ENCODE results near the gene PCBD2. TPM values are rescaled to one million over a fixed set of nuclear protein-coding genes. Genes with fewer than 3 reads are reported as not detected.

Gene PCBD2
- total and polyA plus RNA-seq, 2 of the 4 experiments (the other 2 are of a cell fraction): 2.2 to 2.7 TPM

DNA sequence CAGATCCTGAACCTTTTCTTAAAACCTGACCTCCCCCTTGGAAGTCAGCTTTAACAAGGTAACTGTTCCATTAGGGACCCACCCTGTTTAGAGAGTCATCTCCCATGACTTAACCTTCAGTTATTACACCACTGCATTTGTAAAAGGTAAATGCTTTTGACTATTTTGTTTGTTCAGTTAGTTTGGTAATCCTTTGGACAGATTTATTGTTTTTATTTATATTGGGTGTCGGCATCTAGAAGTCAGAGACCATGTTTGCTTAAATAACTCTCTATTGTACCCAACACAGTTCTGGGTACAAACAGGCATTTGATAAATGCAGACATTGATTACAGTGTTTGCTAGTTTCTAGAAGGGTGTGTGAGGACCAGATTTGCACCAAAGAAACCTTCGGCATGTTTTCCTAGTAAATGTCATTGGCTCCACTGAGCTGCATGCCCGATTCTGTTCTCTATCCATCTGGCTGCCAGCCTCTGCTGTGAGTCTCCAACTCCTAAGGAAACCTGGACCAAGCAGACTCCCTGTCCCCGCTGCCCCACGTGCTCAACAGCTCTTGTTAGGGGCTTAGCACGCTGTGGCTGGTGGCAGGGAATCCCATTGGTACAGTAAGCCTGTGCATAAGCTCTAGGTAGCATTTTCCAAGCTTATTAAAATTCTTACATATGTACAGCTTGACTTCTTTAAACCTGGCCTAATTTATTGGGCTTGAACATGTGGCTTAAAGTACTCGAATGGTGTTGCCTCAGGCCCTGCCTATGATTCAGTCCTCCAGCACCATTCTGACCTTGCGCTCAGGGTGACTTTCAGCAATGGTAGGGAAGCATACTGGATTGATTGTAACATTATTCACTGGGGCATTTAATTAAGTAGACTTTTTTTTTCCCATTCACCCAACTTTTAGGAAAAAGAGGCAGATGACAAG is 6.6 kb downstream of the PCBD2 start:
- DNase-seq: no peak
- Histone ChIP-seq H4K91ac (ENCODE audit: insufficient read depth, low read depth, low read length) (no peak overlapping the region), H4K8ac (ENCODE audit: low read depth in 2 of 2, low read length in 2 of 2) (no peak overlapping the region), H3K27me3 (ENCODE audit: control insufficient read depth, insufficient read depth, low read length) (no peaks in the 10 kb centered on the region), H3K79me1 (ENCODE audit: low read depth in 1 of 2, low read length in 2 of 2) (peaks cover 3 to 16% of the 10 kb centered on the region in 2 experiments), H3K4me3 (ENCODE audit: insufficient read depth, low read depth, low read length) (no peak overlapping the region), H2AK5ac (ENCODE audit: low read depth, low read length) (no peak overlapping the region), H2BK20ac (ENCODE audit: low read depth, low read length) (no peak overlapping the region), H3K4me1 (ENCODE audit: control insufficient read depth, insufficient read depth, low read length) (no peaks in the 10 kb centered on the region), H2AFZ (replicated peaks; ENCODE audit: low read length, poor library complexity) (no peak overlapping the region), H3K14ac (replicated peaks; ENCODE audit: low read depth, low read length) (no peak overlapping the region), H3K56ac (ENCODE audit: extremely low read depth, insufficient read depth, low read length) (no peak overlapping the region), H3K9ac (ENCODE audit: low read depth, low read length) (no peak overlapping the region), H3K27ac (ENCODE audit: insufficient read depth, low read length) (no peak overlapping the region), H2BK15ac (ENCODE audit: low read depth, low read length) (no peak overlapping the region), H2AK9ac (replicated peaks; ENCODE audit: low read depth, low read length, poor library complexity) (no peak overlapping the region), H3K9me3 (ENCODE audit: control insufficient read depth, insufficient read depth, low read length) (no peaks in the 10 kb centered on the region), H4K5ac (ENCODE audit: low read depth, low read length) (no peak overlapping the region), H2BK5ac (ENCODE audit: low read depth, low read length, poor library complexity, severe bottlenecking) (no peak overlapping the region), H3K36me3 (ENCODE audit: control insufficient read depth, insufficient read depth, low read length) (peaks cover 6% of the 10 kb centered on the region; the same call in 1 of the 2 replicates), H3K18ac (ENCODE audit: low read depth, low read length) (no peak overlapping the region), H3K23ac (ENCODE audit: low read depth, low read length) (no peak overlapping the region), H3K9me1 (ENCODE audit: insufficient read depth, low read length) (no peaks in the 10 kb centered on the region), H3K4me2 (ENCODE audit: low read depth, low read length) (no peak overlapping the region), H3K4ac (ENCODE audit: low read depth, low read length) (no peak overlapping the region), H4K20me1 (ENCODE audit: insufficient read depth, low read length) (no peaks in the 10 kb centered on the region), H2BK120ac (ENCODE audit: low read depth, low read length) (no peak overlapping the region)
- ChIA-PET CTCF (no interaction called here), POLR2A (ENCODE audit: unreplicated experiment) (no interaction called here)
- WGBS, 2 experiments (ENCODE audit: extremely low coverage in 2 of 2, insufficient read length in 1 of 2): 80% methylated on average over 1 of the region's 8 CpGs; no CpG with 5 or more reads in 1 of the 2 experiments
- in situ Hi-C loops (cut with MboI; ENCODE audit: low sequenced_read_pairs) (no loop called here), dilution Hi-C loops (cut with HindIII; ENCODE audit: low sequenced_read_pairs, unreplicated experiment) (no loop called here), intact Hi-C loops (cut with micrococcal nuclease) (no loop called here)
- no TSS peak for BruUV-seq (replicated peaks)
- ATAC-seq (ENCODE audit: low read depth): no peak
- TF ChIP-seq RFX5 (IDR thresholded peaks at IDR 0.05; ENCODE audit: low read depth, low read length): no peak
- TF ChIP-seq FOS (IDR thresholded peaks at IDR 0.05; ENCODE audit: low read depth, low read length): no peak
- no peak for TF ChIP-seq MAZ (IDR thresholded peaks at IDR 0.05; ENCODE audit: borderline replicate concordance, low read depth, low read length)
- no peak for TF ChIP-seq CTCF (conservative IDR thresholded peaks at IDR 0.05; ENCODE audit: low read depth, low read length)
- TF ChIP-seq CHD1 (IDR thresholded peaks at IDR 0.05; ENCODE audit: low read depth, low read length): no peak
- TF ChIP-seq CEBPB (IDR thresholded peaks at IDR 0.05; ENCODE audit: low read depth, low read length): no peak
- TF ChIP-seq MXI1 (IDR thresholded peaks at IDR 0.05; ENCODE audit: borderline replicate concordance, low read depth, low read length): no peak
- TF ChIP-seq, protein P1, sequence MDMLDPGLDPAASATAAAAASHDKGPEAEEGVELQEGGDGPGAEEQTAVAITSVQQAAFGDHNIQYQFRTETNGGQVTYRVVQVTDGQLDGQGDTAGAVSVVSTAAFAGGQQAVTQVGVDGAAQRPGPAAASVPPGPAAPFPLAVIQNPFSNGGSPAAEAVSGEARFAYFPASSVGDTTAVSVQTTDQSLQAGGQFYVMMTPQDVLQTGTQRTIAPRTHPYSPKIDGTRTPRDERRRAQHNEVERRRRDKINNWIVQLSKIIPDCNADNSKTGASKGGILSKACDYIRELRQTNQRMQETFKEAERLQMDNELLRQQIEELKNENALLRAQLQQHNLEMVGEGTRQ (IDR thresholded peaks at IDR 0.05; ENCODE audit: low read depth, low read length): no peak
- no peak for TF ChIP-seq BHLHE40 (IDR thresholded peaks at IDR 0.05; ENCODE audit: low read depth, low read length)
- TF ChIP-seq RCOR1 (IDR thresholded peaks at IDR 0.05; ENCODE audit: insufficient replicate concordance, low read length): no peak
- TF ChIP-seq RAD21 (IDR thresholded peaks at IDR 0.05; ENCODE audit: low read length): no peak
- no peak for TF ChIP-seq NFE2L2 (IDR thresholded peaks at IDR 0.05; ENCODE audit: low read depth, low read length)
- TF ChIP-seq MAFK (IDR thresholded peaks at IDR 0.05; ENCODE audit: low read depth, low read length): no peak
- no peak for TF ChIP-seq ELK1 (IDR thresholded peaks at IDR 0.05; ENCODE audit: borderline replicate concordance, low read depth, low read length)

All from IMR-90 (cell line).